Stimulated activated CD8-positive, alpha-beta memory T cell treated with anti-CD3 and anti-CD28 coated beads, Interleukin-4, amount 100 ng/mL, for 4 hours (primary cell): ENCODE measurements around the gene RHOC.
"Not testable (repeated sequence)": the region's sequence is repeated elsewhere in the genome, so short reads cannot be mapped to it uniquely, and the experiment has no call there.

Experiments
- DNase-seq, 2 donors: peaks; one replicate each; pipeline ENCODE4 v3.0.0-alpha.2; 2020; ENCODE audit warnings: low read depth in 2 of 2, low spot score in 1 of 2

RHOC gene

DNA sequence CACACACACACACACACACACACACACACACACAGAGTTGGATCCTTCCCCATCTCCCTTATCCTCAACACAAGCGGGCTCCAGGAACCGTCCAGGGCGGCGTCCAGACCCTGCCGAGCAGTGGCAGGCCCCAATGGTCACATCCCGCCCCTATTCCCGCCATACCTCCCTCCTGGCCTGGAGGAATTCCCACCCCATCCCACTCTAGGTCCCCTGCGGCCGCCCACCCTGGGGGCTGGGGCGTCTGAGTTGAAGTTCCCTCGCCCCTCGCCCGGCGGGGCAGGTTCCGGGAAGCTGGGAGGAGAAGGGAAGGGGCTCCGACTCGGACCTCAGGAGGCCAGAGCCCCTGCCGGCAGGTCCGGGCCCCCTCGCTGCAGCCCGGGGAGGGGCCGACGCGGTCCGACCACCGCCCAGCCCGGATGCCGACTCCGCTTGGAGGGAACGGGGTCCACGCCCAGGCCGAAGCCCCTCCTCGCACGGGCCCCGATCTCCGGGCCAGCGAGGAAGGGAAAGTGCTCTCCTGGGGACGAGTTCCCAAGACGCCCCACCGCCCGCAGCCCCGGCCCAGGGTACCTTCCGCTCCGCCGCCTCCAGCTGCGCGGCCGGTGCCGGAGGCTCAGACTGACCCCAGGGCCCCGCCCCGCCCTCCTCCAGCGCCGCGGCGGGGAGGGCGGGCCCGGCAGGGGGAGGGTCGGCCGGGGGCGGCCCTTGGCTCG, at the start of gene RHOC:
TSS of gene RHOC (minus strand) at position 623 of the 716 bp plus-strand sequence. CDS start 3,328 bp downstream, outside the sequence.
- no peak for DNase-seq

DNA sequence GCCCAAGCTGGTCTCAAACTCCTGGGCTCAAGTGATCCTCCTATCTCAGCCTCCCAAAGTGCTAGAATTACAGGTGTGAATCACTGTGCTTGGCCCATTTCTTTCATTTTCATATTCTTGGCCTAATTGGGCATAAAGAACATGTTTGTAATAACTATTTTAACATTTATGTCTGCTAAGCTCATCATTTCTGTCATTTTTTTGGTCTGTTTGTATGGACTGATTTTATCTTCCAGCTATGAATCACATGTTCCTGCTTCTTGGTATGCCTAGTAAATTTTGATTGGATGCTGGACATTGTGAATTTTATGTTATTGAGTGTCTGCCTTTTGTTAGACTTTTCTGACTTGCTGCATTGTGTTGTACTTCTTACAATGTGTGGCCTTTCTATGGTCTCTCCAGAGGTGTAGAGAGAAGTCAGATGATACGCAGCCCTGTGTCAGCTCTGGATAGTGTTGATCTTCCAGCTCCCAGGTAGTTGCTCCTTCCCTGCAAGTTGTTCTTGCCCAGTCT, 47.2 kb upstream of the RHOC start:
- no peak for DNase-seq

- DNase-seq, result no peak
These were observed 41.5 kb upstream of the RHOC start for GRCh38 chr1:112748396-112748795.

DNA sequence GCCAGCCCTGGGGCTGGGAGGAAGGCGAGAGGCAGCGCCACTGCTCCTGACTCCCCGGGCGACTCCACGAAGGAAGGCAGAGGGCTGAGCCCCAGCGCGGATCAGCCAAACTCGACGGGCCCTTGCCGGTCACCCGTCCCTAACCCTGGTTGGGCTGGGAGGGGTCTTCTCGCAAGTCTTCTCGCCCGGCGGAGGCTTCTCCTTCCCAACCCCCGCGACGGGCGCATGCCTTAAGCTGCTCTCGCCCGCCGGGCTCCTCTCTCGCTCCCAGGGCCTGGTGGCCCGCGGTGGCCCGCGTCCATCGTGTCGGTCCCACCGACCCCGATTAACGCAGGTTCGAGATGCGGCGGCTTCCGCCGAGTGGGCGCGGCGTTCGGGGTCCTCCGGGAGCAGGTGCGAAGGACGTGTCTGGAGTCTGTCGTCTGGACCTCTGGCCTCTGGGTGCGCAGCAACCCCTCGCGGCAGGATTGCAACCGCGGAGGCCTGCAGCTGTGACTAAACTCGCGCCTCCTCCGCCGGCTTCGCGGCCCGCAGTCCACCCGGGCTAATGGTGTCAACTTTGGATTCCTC, 37.2 kb upstream of the RHOC start:
- DNase-seq, result no peak

DNA sequence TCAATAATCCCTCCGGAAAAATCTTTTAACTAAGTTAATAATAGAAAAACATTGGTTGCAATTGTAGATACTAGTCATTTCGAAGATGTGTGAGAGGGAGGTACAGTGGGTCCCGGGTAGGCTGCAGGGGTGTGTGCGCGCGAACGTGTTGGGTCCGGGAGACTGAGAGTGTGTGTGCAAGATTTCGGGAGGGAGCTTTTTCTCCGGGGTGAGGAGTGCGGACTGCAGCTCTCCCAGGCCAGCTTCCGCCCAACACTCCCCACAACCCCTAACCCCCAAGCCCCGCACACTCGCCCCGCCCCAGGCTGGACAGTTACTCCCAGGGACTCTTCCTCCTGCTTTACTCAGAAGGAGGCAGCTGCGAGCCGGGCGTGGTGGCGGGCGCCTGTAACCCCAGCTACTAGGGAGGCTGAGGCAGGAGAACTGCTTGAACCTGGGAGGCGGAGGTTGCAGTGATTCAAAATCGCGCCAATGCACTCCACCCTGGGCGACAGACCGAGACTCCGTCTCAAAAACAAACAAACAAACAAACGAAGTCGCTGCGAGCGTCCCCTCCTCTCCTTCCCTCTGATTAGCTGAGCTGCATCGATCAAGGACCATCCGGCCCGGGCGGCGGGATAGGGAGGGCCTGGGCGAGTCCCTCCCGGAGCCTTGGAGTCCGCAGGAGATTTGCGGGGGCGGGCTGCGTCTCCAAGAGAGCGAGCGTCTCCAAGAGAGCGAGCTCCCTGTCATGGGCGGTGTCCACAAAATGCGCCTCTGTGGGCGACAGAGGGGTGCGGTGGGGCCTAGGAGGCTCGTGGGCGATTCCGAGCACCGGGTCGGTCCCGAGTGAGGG, 36.5 kb upstream of the RHOC start:
- no peak for DNase-seq

- DNase-seq, result no peak
These were observed 30.6 kb upstream of the RHOC start for GRCh38 chr1:112737573-112737972.

- DNase-seq, result no peak
These were observed 28.8 kb upstream of the RHOC start for GRCh38 chr1:112735752-112736151.

GRCh38 chr1:112731451-112731850, 24.5 kb upstream of the RHOC start:
- no peak for DNase-seq

DNA sequence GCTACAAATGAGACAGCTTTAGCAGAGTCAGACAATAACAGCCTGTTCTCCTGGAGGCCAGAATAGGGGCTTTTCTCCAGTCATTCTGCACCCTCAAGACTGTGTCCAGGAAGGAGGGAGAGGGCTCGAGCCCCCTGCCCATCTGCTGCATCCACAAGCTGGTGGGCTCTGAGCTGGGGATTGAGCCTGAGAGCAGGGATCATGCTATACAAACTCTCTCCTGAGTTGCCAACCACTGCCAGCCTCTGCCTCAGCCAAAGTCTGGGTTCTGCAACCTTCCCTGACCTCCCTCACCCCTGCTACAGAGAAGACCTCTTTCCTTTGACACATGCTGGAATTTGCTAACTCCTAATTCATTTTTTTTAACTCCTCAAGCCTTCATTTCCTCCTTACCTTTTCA, 23.0 kb upstream of the RHOC start:
- no peak for DNase-seq

- DNase-seq, result not testable (repeated sequence)
These were observed 22.1 kb upstream of the RHOC start for GRCh38 chr1:112729011-112729410.

- not testable (repeated sequence) for DNase-seq
These were observed 21.5 kb upstream of the RHOC start for GRCh38 chr1:112728306-112728971.

DNA sequence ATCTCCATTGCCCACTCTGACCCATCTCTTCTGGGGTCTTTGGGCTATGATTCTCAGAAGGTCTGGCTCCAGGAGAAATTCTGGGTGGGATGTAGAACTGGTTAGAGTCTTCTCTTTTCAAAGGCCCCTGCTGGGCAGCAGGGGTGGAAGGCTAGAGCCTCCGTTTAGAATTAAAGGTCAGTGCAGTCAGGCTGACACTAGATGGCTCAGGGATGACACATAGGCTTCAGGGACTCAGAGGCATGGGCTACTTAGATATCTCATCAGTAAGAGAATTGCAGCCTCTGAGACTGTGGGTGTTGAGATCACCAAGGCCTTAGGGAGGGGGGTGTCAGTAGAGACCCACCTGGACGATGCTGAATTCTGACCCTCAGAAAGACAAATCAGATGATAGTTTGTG, 20.8 kb upstream of the RHOC start:
- no peak for DNase-seq

DNA sequence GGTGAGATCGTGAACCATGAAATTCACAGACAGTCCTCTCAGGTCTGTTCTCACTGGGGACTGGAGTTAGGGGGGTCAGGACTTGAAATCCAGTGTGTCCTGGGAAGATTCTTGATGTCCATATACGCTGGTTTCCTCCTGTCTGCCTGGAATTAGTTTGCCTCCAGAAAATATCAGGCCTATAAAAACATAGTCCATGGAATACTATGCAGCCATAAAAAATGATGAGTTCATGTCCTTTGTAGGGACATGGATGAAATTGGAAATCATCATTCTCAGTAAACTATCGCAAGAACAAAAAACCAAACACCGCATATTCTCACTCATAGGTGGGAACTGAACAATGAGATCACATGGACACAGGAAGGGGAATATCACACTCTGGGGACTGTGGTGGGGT, 17.3 kb upstream of the RHOC start:
- not testable (repeated sequence) for DNase-seq

DNA sequence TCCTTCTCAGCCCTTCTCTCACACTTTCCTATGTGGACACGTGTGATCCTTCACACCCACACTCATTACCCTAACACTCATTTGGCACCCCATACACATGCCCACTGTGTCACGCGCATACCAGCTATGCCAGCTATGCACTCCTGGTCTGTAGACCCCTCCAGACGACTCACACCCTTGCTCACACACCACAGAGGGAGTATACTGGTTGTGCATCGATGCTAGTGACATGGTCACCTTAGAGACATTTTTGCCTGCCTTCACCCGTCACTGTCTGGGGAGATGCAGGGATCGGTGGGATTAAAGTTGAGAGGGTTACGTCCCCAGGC, 16.5 kb upstream of the RHOC start:
- DNase-seq, result no peak

GRCh38 chr1:112722601-112723510, 15.9 kb upstream of the RHOC start:
- DNase-seq, result no peak

GRCh38 chr1:112721966-112722524, 15.1 kb upstream of the RHOC start:
- DNase-seq, result no peak

DNA sequence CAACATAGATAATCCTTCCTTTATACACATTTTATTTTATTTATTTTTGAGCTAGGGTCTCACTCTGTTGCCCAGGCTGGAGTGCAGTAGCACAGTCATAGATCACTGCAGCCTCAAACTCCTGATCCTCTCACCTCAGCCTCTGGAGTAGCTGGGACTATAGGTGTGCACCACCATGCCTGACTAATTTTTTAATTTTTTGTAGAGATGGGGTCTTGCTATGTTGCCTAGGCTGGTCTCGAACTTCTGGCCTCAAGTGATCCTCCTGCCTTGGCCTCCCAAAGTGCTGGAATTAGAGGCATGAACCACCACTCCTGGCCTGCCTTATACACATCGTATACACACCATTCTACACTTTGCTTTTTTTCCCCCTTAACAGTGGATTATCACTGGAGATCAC, 14.4 kb upstream of the RHOC start:
- DNase-seq, result not testable (repeated sequence)

GRCh38 chr1:112720800-112721199, 13.9 kb upstream of the RHOC start:
- DNase-seq, result no peak

GRCh38 chr1:112719706-112720105, 12.8 kb upstream of the RHOC start:
- no peak for DNase-seq
